GM18873 (cell line): ENCODE results near the gene TNNT3.

ENCODE experiments used
- ATAC-seq: cut with Tn5 transposase; IDR thresholded peaks from one replicate; pipeline ENCODE4 v1.9.1; 2021; ENCODE audit warnings: mild to moderate bottlenecking, moderate library complexity, moderate number of reproducible peaks; ENCODE audit not compliant: unreplicated experiment, low FRiP score

The TNNT3 gene

GRCh38 chr11:1946812-1947484, 27.4 kb downstream of the TNNT3 start, which contains the start of gene MRPL23:
TSS of gene MRPL23 (plus strand) at chr11:1947332. CDS start at chr11:1947363, 31 bp downstream.
- no peak for ATAC-seq

- no peak for ATAC-seq
These were observed 28.2 kb downstream of the TNNT3 start for GRCh38 chr11:1947592-1948237.

GRCh38 chr11:1948389-1948788, 28.9 kb downstream of the TNNT3 start:
- ATAC-seq = no peak

GRCh38 chr11:1949302-1949701, 29.8 kb downstream of the TNNT3 start:
- ATAC-seq = no peak

- no peak for ATAC-seq
These were observed 30.4 kb downstream of the TNNT3 start for GRCh38 chr11:1949922-1950321.

GRCh38 chr11:1952806-1953482, 33.4 kb downstream of the TNNT3 start:
- ATAC-seq = no peak

GRCh38 chr11:1953489-1954266, 34.2 kb downstream of the TNNT3 start:
- ATAC-seq = no peak

- no peak for ATAC-seq
These were observed 38.9 kb downstream of the TNNT3 start for GRCh38 chr11:1958367-1958766.

GRCh38 chr11:1959786-1960185, 40.3 kb downstream of the TNNT3 start:
- no peak for ATAC-seq

- ATAC-seq = no peak
These were observed 44.4 kb downstream of the TNNT3 start for GRCh38 chr11:1963864-1964263.

GRCh38 chr11:1964348-1964747, 44.8 kb downstream of the TNNT3 start:
- no peak for ATAC-seq

- no peak for ATAC-seq
These were observed 45.5 kb downstream of the TNNT3 start for GRCh38 chr11:1964955-1965354.

GRCh38 chr11:1966531-1966930, 47.0 kb downstream of the TNNT3 start:
- no peak for ATAC-seq

- ATAC-seq = no peak
These were observed 48.2 kb downstream of the TNNT3 start for GRCh38 chr11:1967641-1968225.

GRCh38 chr11:1968454-1969002, 49.0 kb downstream of the TNNT3 start:
- no peak for ATAC-seq

GRCh38 chr11:1969035-1969434, 49.5 kb downstream of the TNNT3 start:
- ATAC-seq = no peak

GRCh38 chr11:1969776-1970175, 50.3 kb downstream of the TNNT3 start:
- ATAC-seq = no peak

GRCh38 chr11:1970956-1971355, 51.5 kb downstream of the TNNT3 start:
- ATAC-seq = no peak

GRCh38 chr11:1975185-1975584, 55.7 kb downstream of the TNNT3 start:
- ATAC-seq = no peak
